K562 (cell line): ENCODE measurements around the gene KCNK10. TPM values are rescaled to one million over a fixed set of nuclear protein-coding genes. Genes with fewer than 3 reads are reported as not detected.

Source experiments
- ATAC-seq: fragments of 200-7000 bp; cut with Tn5 transposase; 3 replicates; pipeline ENCODE4 v1.9.1; 2020; ENCODE audit warnings: moderate library complexity
- BruUV-seq: library from RNA; stranded (reverse); fragments of 400-500 nt; replicated peaks from 2 replicates; lab custom pipeline; 2021; lab: Mats Ljungman, UMichigan
- CTCF ChIA-PET: fragments of 300-600 bp; formaldehyde crosslinking; extraction: SDS; loops from one replicate; lab custom pipeline; 2021; ENCODE audit warnings: low intra/inter-chr PET ratio; lab: Yijun Ruan, JAX
- POLR2A ChIA-PET: fragments of 300-600, 350-650 bp; sonication (Branson Sonifier 250); formaldehyde crosslinking; extraction: SDS; loops from one replicate; lab custom pipeline; 2021; ENCODE audit warnings: antibody characterized with exemption, inconsistent platforms; lab: Yijun Ruan, JAX
- DNase-seq, 4 experiments: peaks; one replicate each; pipeline versions ENCODE4 v3.0.0 to v3.0.0-alpha.2; 2011 to 2018; ENCODE audit warnings: low spot score in 3 of 4, mixed read lengths in 3 of 4; ENCODE audit errors: extremely low read depth in 1 of 4
- FAIRE-seq: peaks from 2 replicates; lab custom pipeline; 2011; peaks lifted over from hg19 to GRCh38; lab: Jason Lieb, UNC
- H2AFZ ChIP-seq: 2 replicates; pipeline ENCODE4 v1.6.0; 2011; ENCODE audit warnings: low read depth, low read length, control low read depth, inconsistent platforms
- H3K27ac ChIP-seq: fragments of 200-600 bp; 3 replicates; pipeline ENCODE4 v1.8.0; 2011; ENCODE audit warnings: low read depth, mild to moderate bottlenecking, control low read depth, inconsistent platforms, low read length, moderate library complexity, mixed read lengths; ENCODE audit errors: extremely low read depth
- H3K27me3 ChIP-seq, 2 experiments: fragments of 300-600 bp in 1 of 2; 2 replicates in 1 of 2; 3 replicates in 1 of 2; pipeline versions ENCODE4 v1.6.0 to v1.8.0; 2011; ENCODE audit warnings: inconsistent platforms in 2 of 2, low read length in 2 of 2, mild to moderate bottlenecking in 1 of 2, mixed read lengths in 1 of 2, moderate library complexity in 1 of 2; ENCODE audit not compliant: control insufficient read depth in 2 of 2, insufficient read depth in 2 of 2
- H3K36me3 ChIP-seq: fragments of 300-600 bp; 3 replicates; pipeline ENCODE4 v1.8.0; 2011; ENCODE audit warnings: mild to moderate bottlenecking, low read length, inconsistent platforms; ENCODE audit not compliant: control insufficient read depth, insufficient read depth
- H3K4me1 ChIP-seq, 2 experiments: fragments of 200-600 bp in 1 of 2; replicated peaks in 1 of 2; 2 replicates in 1 of 2; 3 replicates in 1 of 2; pipeline versions ENCODE4 v1.5.1 to v1.8.0; 2011; ENCODE audit warnings: inconsistent platforms in 2 of 2, low read length in 2 of 2, mild to moderate bottlenecking in 1 of 2, mixed read lengths in 1 of 2, moderate library complexity in 1 of 2; ENCODE audit not compliant: control insufficient read depth in 2 of 2, insufficient read depth in 2 of 2
- H3K4me2 ChIP-seq: 2 replicates; pipeline ENCODE4 v1.6.1; 2011; ENCODE audit warnings: low read length, control low read depth, inconsistent platforms, mixed read lengths; ENCODE audit not compliant: insufficient read depth
- H3K4me3 ChIP-seq: fragments of 200-600 bp; sonication (generic), shearing (Covaris generic); 2 replicates; pipeline ENCODE4 v1.5.1; 2016; ENCODE audit warnings: control low read depth, inconsistent platforms
- H3K79me2 ChIP-seq: fragments of 200-600 bp; 3 replicates; pipeline ENCODE4 v1.8.0; 2011; ENCODE audit warnings: low read length, inconsistent platforms; ENCODE audit not compliant: control insufficient read depth, insufficient read depth
- H3K9ac ChIP-seq, 2 experiments: 2 replicates each; pipeline versions ENCODE4 v1.6.0 to v1.6.1; 2011; ENCODE audit warnings: low read depth in 2 of 2, low read length in 2 of 2, control low read depth in 1 of 2, inconsistent platforms in 1 of 2, mild to moderate bottlenecking in 1 of 2, mixed read lengths in 1 of 2; ENCODE audit not compliant: insufficient read depth in 1 of 2
- H3K9me1 ChIP-seq: one replicate; pipeline ENCODE4 v1.6.0; 2011; ENCODE audit warnings: inconsistent platforms, mild to moderate bottlenecking, low read length, moderate library complexity; ENCODE audit not compliant: control insufficient read depth, insufficient read depth
- H3K9me3 ChIP-seq: replicated peaks from 2 replicates; pipeline ENCODE4 v1.5.1; 2011; ENCODE audit warnings: low read depth, low read length, inconsistent platforms; ENCODE audit not compliant: control insufficient read depth, insufficient read depth
- H4K20me1 ChIP-seq: replicated peaks from 2 replicates; pipeline ENCODE4 v1.6.1; 2011; ENCODE audit warnings: low read length, inconsistent platforms, mixed read lengths; ENCODE audit not compliant: control insufficient read depth, insufficient read depth
- ESRRA ChIP-seq: fragments of 450-650 bp; IDR thresholded peaks from 2 replicates; pipeline ENCODE4 v1.6.1; 2014; ENCODE audit warnings: low read depth, mild to moderate bottlenecking, moderate library complexity, borderline replicate concordance
- ETV6 ChIP-seq, 3 experiments: fragments of 150-350 bp in 1 of 3; sonication (generic) in 1 of 3; formaldehyde crosslinking in 1 of 3; IDR thresholded peaks; 2 replicates each; pipeline versions ENCODE4 v1.6.1 to v1.8.0; 2014 to 2022; ENCODE audit warnings: borderline replicate concordance in 2 of 3, low read depth in 2 of 3, antibody characterized with exemption in 1 of 3, low read length in 1 of 3, mild to moderate bottlenecking in 1 of 3, missing genetic modification reagents in 1 of 3
- POLR2AphosphoS5 ChIP-seq: IDR thresholded peaks from 2 replicates; pipeline ENCODE4 v1.6.1; 2011; ENCODE audit warnings: mild to moderate bottlenecking, low read depth, low read length, moderate library complexity; ENCODE audit not compliant: control insufficient read depth, insufficient read depth
- RBM34 ChIP-seq: fragments of 200-400 bp; formaldehyde crosslinking; IDR thresholded peaks from 2 replicates; pipeline ENCODE4 v1.6.1; 2018; ENCODE audit warnings: low read length, borderline replicate concordance; ENCODE audit not compliant: insufficient read depth
- WGBS: fragments of 100-300 bp; shearing (Covaris generic); methylation state at CpG from one replicate; pipeline ENCODE4 v1.1.6; 2016; ENCODE audit warnings: low coverage, mixed read lengths; ENCODE audit not compliant: insufficient coverage; ENCODE audit errors: missing lambda C conversion rate; 5-methylcytosine and 5-hydroxymethylcytosine counted together
- in situ Hi-C: fragments of 300-500 bp; cut with MboI; formaldehyde crosslinking; loops from 4 replicates; pipeline ENCODE4 v1.15.0; 2018; ENCODE audit warnings: inconsistent platforms, mixed read lengths
- intact Hi-C: fragments of 100-400 bp; cut with micrococcal nuclease; formaldehyde crosslinking; loops from 2 replicates; pipeline ENCODE4 v1.14.2; 2022
- polyA plus RNA-seq, 8 experiments: library from polyadenylated mRNA; depleted of rRNA in 4 of 8; stranded (reverse) in 5 of 8; unstranded in 3 of 8; fragments of >200 nt; fragmentation: Nextera tagmentation in 2 of 8; fragmentation: Illumina TruSeq in 1 of 8; extraction: Ambion mirVana in 2 of 8; extraction: Trizol in 1 of 8; gene quantifications; 2 replicates each; pipeline versions ENCODE4 v1.2.1 to v1.2.3, GENCODE V29; 2011 to 2014; ENCODE audit warnings: inconsistent platforms in 1 of 8, missing spikeins in 1 of 8
- total RNA-seq, 7 experiments: library from RNA; depleted of rRNA in 6 of 7; stranded (reverse); fragments of >200 nt in 6 of 7; fragmentation: Illumina TruSeq in 2 of 7; extraction: Trizol in 2 of 7; gene quantifications; 2 replicates each; pipeline versions ENCODE4 v1.2.1 to v1.2.3, GENCODE V29; 2011 to 2021; ENCODE audit warnings: low replicate concordance in 1 of 7
- TF ChIP-seq, protein P1 (sequence below), 2 experiments: fragments of 450-650 bp in 1 of 2; sonication (generic) in 1 of 2; formaldehyde crosslinking in 1 of 2; IDR thresholded peaks; 2 replicates each; pipeline versions ENCODE4 v1.7.1 to v1.9.0; 2016 to 2022; ENCODE audit warnings: inconsistent platforms in 1 of 2, mild to moderate bottlenecking in 1 of 2, missing genetic modification reagents in 1 of 2
- TF ChIP-seq, protein P2 (sequence below): fragments of 450-650 bp; IDR thresholded peaks from 2 replicates; pipeline ENCODE4 v1.7.1; 2018; ENCODE audit warnings: mild to moderate bottlenecking, low read depth; ENCODE audit not compliant: partially characterized antibody

The KCNK10 gene
- total and polyA plus RNA-seq, 9 of the 15 experiments (the other 6 are each of a cell fraction or from before 2014, with no cell fraction given): not detected

DNA sequence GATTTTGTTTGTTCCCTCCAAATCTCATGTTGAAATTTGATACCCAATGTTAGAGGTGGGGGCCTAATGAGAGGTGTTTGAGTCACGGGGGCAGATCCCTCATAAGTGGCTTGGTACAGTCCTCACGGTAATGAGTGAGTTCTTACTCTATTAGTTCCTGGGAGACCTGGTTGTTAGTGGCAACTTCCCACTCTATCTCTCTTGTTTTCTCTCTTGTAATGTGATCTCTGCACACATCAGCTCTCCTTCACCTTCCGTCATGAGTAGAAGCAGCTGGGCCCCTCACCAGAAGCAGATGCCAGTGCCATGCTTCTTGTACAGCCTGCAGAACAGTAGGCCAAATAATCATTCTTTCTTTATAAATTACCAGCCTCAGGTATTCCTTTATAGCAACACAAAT lies 29.6 kb upstream of the KCNK10 start:
- FAIRE-seq (no peak), DNase-seq (no peak)
- no TSS peak for BruUV-seq

More for the DNA sequence above, 29.6 kb upstream of the KCNK10 start:
- Histone ChIP-seq H3K4me2 (no peak overlapping the region), H3K36me3 (no peaks in the 10 kb centered on the region), H2AFZ (no peak overlapping the region), H4K20me1 (no peaks in the 10 kb centered on the region), H3K4me3 (no peak overlapping the region), H3K9me3 (no peaks in the 10 kb centered on the region), H3K79me2 (no peaks in the 10 kb centered on the region)
- ChIA-PET CTCF (no interaction called here), POLR2A (no interaction called here)
- no peak for ATAC-seq
- WGBS: 0% methylated on average over 3 of the region's 3 CpGs
- TF ChIP-seq ESRRA (no peak), POLR2AphosphoS5 (no peak), ETV6 (IDR thresholded peaks at IDR 0.05; ENCODE audit: borderline replicate concordance in 1 of 2, low read depth in 2 of 2, low read length in 1 of 2) (no peak), ETV6 (CRISPR knock-in tag; IDR thresholded peaks at IDR 0.05; ENCODE audit: borderline replicate concordance) (no peak), RBM34 (no peak)
- TF ChIP-seq, protein P1, sequence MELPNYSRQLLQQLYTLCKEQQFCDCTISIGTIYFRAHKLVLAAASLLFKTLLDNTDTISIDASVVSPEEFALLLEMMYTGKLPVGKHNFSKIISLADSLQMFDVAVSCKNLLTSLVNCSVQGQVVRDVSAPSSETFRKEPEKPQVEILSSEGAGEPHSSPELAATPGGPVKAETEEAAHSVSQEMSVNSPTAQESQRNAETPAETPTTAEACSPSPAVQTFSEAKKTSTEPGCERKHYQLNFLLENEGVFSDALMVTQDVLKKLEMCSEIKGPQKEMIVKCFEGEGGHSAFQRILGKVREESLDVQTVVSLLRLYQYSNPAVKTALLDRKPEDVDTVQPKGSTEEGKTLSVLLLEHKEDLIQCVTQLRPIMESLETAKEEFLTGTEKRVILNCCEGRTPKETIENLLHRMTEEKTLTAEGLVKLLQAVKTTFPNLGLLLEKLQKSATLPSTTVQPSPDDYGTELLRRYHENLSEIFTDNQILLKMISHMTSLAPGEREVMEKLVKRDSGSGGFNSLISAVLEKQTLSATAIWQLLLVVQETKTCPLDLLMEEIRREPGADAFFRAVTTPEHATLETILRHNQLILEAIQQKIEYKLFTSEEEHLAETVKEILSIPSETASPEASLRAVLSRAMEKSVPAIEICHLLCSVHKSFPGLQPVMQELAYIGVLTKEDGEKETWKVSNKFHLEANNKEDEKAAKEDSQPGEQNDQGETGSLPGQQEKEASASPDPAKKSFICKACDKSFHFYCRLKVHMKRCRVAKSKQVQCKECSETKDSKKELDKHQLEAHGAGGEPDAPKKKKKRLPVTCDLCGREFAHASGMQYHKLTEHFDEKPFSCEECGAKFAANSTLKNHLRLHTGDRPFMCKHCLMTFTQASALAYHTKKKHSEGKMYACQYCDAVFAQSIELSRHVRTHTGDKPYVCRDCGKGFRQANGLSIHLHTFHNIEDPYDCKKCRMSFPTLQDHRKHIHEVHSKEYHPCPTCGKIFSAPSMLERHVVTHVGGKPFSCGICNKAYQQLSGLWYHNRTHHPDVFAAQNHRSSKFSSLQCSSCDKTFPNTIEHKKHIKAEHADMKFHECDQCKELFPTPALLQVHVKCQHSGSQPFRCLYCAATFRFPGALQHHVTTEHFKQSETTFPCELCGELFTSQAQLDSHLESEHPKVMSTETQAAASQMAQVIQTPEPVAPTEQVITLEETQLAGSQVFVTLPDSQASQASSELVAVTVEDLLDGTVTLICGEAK (IDR thresholded peaks at IDR 0.05): no peak
- TF ChIP-seq, protein P1 (CRISPR knock-in tag; IDR thresholded peaks at IDR 0.05): no peak
- TF ChIP-seq, protein P2, sequence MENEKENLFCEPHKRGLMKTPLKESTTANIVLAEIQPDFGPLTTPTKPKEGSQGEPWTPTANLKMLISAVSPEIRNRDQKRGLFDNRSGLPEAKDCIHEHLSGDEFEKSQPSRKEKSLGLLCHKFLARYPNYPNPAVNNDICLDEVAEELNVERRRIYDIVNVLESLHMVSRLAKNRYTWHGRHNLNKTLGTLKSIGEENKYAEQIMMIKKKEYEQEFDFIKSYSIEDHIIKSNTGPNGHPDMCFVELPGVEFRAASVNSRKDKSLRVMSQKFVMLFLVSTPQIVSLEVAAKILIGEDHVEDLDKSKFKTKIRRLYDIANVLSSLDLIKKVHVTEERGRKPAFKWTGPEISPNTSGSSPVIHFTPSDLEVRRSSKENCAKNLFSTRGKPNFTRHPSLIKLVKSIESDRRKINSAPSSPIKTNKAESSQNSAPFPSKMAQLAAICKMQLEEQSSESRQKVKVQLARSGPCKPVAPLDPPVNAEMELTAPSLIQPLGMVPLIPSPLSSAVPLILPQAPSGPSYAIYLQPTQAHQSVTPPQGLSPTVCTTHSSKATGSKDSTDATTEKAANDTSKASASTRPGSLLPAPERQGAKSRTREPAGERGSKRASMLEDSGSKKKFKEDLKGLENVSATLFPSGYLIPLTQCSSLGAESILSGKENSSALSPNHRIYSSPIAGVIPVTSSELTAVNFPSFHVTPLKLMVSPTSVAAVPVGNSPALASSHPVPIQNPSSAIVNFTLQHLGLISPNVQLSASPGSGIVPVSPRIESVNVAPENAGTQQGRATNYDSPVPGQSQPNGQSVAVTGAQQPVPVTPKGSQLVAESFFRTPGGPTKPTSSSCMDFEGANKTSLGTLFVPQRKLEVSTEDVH: no peak
- TF ChIP-seq, all 486 proteins: peak for 0
- intact Hi-C loops: no loop called here
- Histone ChIP-seq H3K4me1 (no peaks in the 10 kb centered on the region), H3K27me3 (no peaks in the 10 kb centered on the region), H3K27ac (no peak overlapping the region), H3K9me1 (no peaks in the 10 kb centered on the region), H3K9ac (no peak overlapping the region)
- in situ Hi-C loops: no loop called here
